GM21528 (cell line): ENCODE measurements around the gene HOTAIR.

ENCODE experiments used
- ATAC-seq: cut with Tn5 transposase; IDR thresholded peaks from one replicate; pipeline ENCODE4 v1.9.1; 2021; ENCODE audit warnings: mild to moderate bottlenecking, moderate library complexity; ENCODE audit not compliant: unreplicated experiment, low FRiP score

HOTAIR gene

GRCh38 chr12:54011665-54012532, 37.1 kb upstream of the HOTAIR start:
- ATAC-seq, result no peak

GRCh38 chr12:54010972-54011664, 36.4 kb upstream of the HOTAIR start:
- ATAC-seq, result no peak

DNA sequence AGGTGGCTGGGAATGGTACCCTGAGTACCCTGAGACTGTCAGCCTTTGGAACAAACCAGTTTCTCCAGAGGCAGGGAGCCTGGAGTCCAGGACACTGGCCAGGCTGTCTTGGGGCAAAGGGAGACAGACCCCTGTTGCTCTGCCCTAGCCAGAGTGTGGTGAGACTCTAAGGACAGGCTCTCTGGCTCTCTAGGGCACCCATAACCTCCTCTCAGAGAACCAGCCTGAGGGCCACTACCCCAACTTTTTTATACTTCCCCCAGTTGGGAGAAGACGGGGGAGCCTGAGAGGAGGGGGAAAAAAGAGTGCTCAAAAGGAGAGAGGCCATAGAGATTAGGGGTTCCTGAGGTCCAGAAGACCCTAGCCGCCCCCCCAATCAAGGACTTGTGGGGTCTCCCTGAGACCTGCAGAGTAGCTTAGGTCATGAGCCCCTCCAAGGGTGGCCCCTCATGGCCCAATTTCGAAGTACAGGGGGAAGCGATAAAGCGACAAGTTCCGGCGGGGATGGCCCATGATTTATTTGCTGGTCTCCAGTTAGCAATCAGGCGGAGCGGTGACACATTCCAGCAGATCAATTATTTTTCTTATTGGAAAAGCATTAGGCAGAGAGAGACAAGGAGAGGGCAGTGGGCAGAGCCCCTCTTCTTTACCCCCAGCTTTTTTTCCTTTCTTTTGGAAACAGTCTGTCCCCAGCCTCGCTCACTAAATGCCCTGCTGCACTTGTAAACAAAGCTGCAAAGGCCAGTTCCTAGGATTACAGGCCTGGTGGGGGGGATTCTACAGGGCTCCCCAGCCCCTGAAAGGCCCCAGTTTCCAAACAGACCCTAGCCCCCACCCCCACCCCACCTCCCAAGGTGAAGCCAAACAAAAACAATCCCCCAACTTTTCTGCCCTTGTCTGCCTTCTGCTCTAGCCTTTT, 35.6 kb upstream of the HOTAIR start:
- ATAC-seq, result no peak

DNA sequence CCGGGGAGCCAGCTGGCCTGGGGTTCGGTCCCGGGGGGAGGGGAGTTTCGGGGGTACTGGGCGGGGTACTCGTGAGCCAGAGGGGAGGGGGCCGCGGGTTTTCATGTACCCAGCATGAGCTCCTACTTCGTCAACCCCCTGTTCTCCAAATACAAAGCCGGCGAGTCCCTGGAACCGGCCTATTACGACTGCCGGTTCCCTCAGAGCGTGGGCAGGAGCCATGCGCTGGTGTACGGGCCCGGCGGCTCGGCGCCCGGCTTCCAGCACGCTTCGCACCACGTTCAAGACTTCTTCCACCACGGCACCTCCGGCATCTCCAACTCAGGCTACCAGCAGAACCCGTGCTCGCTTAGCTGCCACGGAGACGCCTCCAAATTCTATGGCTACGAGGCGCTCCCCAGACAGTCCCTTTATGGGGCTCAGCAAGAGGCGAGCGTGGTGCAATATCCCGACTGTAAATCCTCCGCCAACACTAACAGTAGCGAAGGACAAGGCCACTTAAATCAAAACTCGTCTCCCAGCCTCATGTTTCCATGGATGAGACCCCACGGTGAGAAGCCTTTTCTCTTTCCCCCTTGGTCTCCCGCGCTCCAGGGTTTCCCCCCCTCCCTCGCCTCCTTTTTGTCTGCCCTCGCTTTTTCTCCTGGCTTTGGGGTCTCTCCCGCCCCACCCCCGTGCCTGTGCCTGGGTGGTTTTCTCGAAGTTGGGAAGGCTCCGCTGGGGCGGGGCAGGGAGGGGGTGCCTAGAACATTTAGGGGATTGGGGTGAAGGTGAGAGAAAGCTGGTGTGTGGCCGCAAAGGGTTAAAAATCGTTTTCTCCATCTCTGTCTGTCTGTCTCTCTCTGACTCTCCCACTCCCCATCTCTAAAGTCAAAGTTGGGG, 34.7 kb upstream of the HOTAIR start:
- ATAC-seq, result no peak

- ATAC-seq, result no peak
These were observed 33.5 kb upstream of the HOTAIR start for GRCh38 chr12:54008260-54008552.

- ATAC-seq, result no peak
These were observed 32.9 kb upstream of the HOTAIR start for GRCh38 chr12:54007538-54008259.

- no peak for ATAC-seq
These were observed 31.9 kb upstream of the HOTAIR start for GRCh38 chr12:54006559-54007220.

DNA sequence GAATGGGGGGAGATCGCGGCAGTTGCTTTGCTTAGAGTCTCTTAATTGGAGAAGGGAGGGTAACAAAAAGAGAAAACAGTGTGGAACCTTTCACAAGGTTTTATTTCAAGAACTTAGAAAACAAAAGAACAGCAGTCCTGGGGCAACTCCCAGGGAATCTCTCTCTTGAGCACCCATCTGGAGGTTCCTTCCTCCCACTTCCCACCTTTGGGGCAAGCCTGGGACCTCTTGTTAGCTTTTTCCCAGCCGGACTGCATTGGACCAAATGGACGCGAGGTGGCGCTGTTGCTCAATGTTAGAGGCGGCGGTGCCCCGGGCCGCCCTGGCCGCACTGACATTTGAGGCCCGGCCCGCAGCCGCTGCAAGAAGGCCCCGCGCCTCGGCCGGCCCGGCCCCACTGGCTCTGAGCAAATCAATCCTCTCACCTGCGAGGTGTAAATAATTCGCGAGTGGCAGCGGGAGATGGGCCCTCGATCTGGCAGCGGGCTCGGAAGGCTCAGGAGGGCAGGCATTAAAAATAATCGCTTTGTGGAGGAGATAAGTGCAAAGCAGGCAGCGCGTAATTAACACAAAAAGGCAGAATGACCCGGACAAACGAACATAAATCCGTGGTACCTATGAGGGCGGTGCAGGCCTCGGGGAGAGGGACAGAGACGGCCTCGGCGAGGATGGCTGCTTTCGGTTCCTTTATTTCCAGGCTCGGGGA, 31.3 kb upstream of the HOTAIR start:
- ATAC-seq, result peak; percentile 53

DNA sequence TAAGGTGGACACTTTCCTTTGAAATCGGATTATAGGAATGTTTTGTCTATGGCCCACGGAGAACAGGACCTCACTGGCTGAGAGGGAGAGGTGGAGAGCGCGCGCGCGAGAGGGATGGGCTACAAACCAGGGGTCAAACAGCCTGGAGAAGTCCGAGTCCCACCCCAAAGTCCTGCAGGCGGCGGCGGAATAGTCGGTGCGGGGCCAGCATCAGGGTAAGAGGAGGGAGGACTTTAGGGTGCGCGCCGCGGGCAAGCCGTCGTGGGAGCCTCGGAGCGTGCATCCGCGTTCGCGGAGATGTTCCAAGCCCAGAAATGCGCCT, 30.7 kb upstream of the HOTAIR start:
- no peak for ATAC-seq

DNA sequence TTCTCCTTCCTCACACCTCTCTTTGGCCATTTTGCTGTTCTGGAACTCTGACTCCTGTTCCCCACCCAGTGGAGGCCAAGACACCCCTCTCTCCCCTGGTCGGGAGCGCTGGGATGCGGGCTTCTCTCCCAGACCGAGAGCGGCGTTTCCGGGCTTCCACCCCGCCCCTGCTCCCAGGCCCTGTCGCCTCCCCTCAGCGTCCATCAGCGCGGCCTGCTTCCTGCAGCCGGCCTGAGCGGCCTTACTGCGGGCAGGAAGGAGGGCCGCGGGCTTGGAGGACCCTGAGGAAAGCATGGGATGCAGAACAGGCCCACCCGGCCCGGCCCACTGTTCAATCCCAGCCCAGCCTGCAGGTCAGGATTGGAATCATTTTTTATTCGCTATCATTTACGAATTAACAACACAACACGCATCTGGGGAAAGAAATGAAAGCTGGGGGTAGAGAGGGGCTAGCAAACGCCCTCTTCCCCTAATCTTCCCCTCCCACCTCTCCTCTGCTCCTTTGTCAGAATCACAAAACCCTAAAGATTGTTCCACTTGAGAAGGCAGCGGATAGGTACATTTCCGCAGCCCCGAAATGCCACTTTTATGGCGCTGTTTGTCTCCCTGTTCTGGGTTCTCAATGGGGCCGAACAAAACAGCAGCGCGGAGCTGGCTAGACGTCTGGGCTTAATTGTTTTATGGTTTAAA, 30.2 kb upstream of the HOTAIR start:
- ATAC-seq, result no peak

DNA sequence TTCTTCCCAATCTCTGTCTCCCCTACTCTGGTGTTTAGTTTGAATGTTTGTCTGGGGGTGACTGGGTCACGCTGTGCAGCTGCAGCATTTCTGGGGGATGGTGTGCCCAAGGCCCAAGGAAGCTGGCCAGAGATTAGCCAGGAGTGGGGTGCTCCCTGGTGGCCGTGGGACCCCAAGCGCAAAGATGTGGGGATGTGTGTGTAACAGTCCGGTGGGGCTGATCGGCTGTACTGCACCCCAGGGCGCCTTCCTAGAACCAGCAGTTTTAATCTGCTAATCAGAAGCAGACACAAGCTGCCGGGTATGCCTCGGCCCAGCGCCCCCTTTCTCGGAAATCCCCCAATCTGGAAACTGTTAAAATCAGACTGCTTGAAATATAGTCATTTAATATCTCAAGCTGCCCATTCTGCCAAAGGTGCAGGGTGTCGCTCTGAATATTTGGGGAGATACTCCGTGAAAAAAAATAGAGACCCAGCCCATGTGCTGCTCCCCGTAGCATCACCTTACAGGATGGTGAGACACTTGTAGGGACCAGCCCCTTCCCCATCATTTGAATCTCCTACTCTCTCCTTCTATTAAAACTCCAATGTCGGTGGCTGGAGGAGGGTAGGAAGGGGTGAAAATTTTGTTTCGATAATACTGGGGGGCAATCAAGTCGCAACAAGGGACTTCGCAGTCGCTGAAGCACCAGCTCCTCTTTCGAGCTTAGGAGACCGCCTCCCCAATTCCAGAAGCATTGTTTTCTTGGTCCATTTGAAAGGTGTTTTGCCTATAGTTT, 29.5 kb upstream of the HOTAIR start:
- no peak for ATAC-seq

- ATAC-seq, result no peak
These were observed 28.9 kb upstream of the HOTAIR start for GRCh38 chr12:54003625-54004024.

GRCh38 chr12:54002915-54003389, 28.2 kb upstream of the HOTAIR start:
- no peak for ATAC-seq

DNA sequence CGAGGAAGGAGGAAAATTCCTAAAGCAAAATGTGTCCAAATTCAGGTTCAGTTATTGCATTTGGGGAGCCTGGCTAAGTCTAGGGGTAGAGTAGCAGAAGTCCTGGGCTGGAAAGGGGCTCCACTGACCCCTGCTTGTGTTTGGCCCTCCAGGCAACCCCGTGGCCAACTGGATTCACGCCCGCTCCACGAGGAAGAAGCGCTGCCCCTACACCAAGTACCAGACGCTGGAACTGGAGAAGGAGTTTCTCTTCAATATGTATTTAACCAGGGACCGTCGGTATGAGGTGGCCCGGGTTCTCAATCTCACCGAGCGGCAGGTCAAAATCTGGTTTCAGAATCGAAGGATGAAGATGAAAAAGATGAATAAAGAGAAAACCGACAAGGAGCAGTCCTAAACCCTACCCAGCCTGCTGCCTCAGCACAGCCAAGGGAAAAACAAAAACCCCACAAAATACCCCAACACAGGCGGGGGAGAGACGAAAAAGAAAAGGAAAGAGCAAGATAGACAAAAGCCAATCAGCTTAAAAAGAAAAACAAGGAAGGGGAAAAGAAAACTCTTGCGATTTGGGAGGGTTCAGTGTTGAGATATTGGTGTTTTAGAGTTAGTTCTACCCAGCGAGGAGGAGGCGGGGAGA, 27.6 kb upstream of the HOTAIR start:
- ATAC-seq, result no peak

DNA sequence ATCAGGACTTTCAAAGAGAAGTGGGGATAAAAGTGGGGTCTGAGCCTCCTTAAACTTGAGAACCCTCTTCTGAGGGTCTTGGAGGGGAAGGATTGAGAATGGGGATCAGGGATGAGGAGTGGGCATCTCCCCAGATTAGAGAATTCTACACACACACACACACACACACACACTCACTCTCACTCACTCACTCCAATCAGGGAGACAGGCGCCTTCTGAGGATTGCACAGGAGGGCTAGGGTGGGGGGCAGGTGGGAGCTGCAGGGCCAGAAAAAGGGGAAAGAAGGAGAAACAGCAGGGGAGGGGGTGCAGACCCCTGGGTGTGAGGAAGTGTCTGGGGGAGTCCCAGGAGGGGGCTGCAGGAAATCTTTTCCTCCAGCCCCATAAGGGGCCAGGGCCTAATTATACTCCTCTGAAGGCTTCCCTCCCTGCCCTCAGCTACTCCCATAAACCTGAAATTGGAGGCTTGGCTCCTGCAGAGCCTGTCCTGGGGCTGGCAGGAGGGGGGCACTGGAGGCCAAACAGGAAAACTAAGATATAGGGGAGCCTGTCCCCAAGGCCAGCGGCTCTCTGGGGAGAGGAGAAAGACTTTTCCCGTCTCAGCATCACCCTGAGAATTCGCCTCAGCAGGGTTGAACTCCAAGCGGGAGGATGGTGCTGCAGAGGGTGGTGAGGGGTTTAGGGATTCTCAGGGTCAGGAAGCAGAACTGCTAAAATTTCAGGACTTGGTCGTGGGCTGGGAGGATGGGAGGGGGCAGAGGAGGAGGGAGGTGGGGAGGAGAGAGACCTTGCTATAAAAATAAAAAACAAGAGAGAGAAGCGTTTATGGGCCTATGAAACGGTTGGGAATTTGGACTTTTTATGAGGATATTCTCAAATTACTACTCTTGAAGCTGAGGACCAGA, 26.8 kb upstream of the HOTAIR start:
- ATAC-seq, result no peak
